Measurements from ENCODE around the gene PPP1R37. TPM values are rescaled to one million over a fixed set of nuclear protein-coding genes. Genes with fewer than 3 reads are reported as not detected.
A peak's percentile ranks its signal among the peaks of the same experiment; 100 is the strongest.

The PPP1R37 gene
- total RNA-seq, 1 donor from 2014 or later: 38.6 TPM

GRCh38 chr19:45172173-45172572, 79.2 kb downstream of the PPP1R37 start:
- Mint-ChIP-seq H3K36me3 (ENCODE audit: low read depth) (no peaks in the 10 kb centered on the region), H3K4me1 (peaks cover 10% of the 10 kb centered on the region), H3K9me3 (no peaks in the 10 kb centered on the region), H3K4me3 (no peak overlapping the region), H3K27ac (ENCODE audit: unreplicated experiment) (no peak overlapping the region), H3K27me3 (ENCODE audit: low read depth) (no peaks in the 10 kb centered on the region)
- no peak for DNase-seq (ENCODE audit: low read depth, low spot score)
- no peak for TF ChIP-seq CTCF (conservative IDR thresholded peaks at IDR 0.05)

DNA sequence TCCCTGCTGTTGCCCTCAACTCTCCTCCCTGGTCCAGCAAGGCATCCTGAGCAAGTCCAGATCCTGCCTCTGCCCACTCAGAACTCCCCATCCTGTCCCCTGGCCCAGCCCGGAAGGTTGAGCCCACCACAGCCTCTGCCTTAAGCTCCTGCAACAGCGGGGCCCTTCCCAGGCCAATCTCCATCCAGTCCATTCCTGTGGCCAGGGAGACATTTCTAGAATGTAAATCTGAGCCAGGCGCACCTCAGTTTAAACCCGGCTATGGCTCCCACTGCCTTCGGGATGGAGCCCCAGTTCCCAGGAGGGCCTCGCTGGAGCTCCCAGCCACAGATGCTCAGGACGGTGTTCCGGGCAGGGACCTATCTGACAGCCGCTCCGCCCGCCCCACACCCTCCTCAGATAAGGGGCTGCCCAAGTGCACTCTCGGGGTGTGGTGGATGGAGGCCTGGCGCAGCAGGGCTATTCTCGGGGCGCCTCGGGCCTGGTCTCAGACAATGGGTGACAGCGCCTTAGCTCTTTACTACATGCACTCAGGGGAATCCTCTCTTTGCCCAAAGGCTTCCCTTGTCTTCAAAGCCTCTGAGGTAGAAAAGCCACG, 79.7 kb downstream of the PPP1R37 start:
- Mint-ChIP-seq H3K36me3 (ENCODE audit: low read depth) (no peaks in the 10 kb centered on the region), H3K27me3 (ENCODE audit: low read depth) (no peaks in the 10 kb centered on the region), H3K4me1 (peaks cover 13% of the 10 kb centered on the region), H3K9me3 (no peaks in the 10 kb centered on the region), H3K4me3 (no peak overlapping the region), H3K27ac (ENCODE audit: unreplicated experiment) (no peak overlapping the region)
- no peak for TF ChIP-seq CTCF (conservative IDR thresholded peaks at IDR 0.05)
- no peak for DNase-seq (ENCODE audit: low read depth, low spot score)

DNA sequence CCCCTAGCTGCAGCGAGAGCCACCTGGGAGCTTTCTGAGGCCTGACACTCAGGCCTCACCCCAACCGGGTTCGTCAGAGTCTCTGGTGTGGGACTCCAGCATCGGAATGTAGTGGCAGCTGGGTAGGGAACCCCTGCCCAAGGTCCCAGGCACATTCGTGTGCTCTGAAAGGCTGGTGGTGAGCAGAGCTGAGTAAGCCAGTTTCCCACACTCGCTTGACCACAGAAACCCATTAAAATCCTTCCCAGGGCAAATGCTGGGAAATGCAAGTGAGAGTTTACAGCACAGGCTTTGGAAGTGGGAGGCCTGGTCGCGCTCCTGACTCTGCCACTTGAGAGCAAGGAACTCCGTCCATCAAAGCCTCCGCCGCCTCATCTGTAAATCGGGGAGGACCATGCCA, 80.8 kb downstream of the PPP1R37 start:
- peaks cover 19% of the 10 kb centered on the region for H3K4me1 Mint-ChIP-seq
- no peaks in the 10 kb centered on the region for H3K36me3 Mint-ChIP-seq (ENCODE audit: low read depth)
- no peaks in the 10 kb centered on the region for H3K27me3 Mint-ChIP-seq (ENCODE audit: low read depth)
- peak overlapping the region; percentile 71 for H3K27ac Mint-ChIP-seq (ENCODE audit: unreplicated experiment)
- no peak for DNase-seq (ENCODE audit: low read depth, low spot score)
- no peak for TF ChIP-seq CTCF (conservative IDR thresholded peaks at IDR 0.05)
- no peaks in the 10 kb centered on the region for H3K9me3 Mint-ChIP-seq
- H3K4me3 Mint-ChIP-seq: peak overlapping the region; percentile 23

- no peaks in the 10 kb centered on the region for H3K36me3 Mint-ChIP-seq (ENCODE audit: low read depth)
- no peaks in the 10 kb centered on the region for H3K9me3 Mint-ChIP-seq
- peaks cover 19% of the 10 kb centered on the region for H3K4me1 Mint-ChIP-seq
- H3K4me3 Mint-ChIP-seq: peak overlapping the region; percentile 65
- no peaks in the 10 kb centered on the region for H3K27me3 Mint-ChIP-seq (ENCODE audit: low read depth)
- no peak for TF ChIP-seq CTCF (conservative IDR thresholded peaks at IDR 0.05)
- H3K27ac Mint-ChIP-seq (ENCODE audit: unreplicated experiment): no peak overlapping the region
- DNase-seq (ENCODE audit: low read depth, low spot score): no peak
Measured at GRCh38 chr19:45175515-45176345, 82.8 kb downstream of the PPP1R37 start.

GRCh38 chr19:45177817-45178261, 84.9 kb downstream of the PPP1R37 start, which contains the start of gene TRAPPC6A:
Gene TRAPPC6A (minus strand): TSS chr19:45178237. CDS start chr19:45178218, 19 bp downstream.
- no peak for TF ChIP-seq CTCF (conservative IDR thresholded peaks at IDR 0.05)

More at GRCh38 chr19:45177817-45178261, 84.9 kb downstream of the PPP1R37 start, which contains the start of gene TRAPPC6A:
- no peaks in the 10 kb centered on the region for H3K9me3 Mint-ChIP-seq
- no peaks in the 10 kb centered on the region for H3K36me3 Mint-ChIP-seq (ENCODE audit: low read depth)
- H3K4me3 Mint-ChIP-seq: peak within 1 kb of the TSS; percentile 95
- peak within 1 kb of the TSS; percentile 71 for H3K27ac Mint-ChIP-seq (ENCODE audit: unreplicated experiment)
- no peak for DNase-seq (ENCODE audit: low read depth, low spot score)
- no peaks in the 10 kb centered on the region for H3K27me3 Mint-ChIP-seq (ENCODE audit: low read depth)
- peaks cover 22% of the 10 kb centered on the region for H3K4me1 Mint-ChIP-seq

Measured in neural crest cell (in vitro differentiated cells).